Uterus (tissue), 2 donors: ENCODE results near the gene TRAF4.

Experiments
- CTCF ChIP-seq, 4 experiments: fragments of 200-600 bp in 2 of 4; fragments of 450-650 bp in 2 of 4; sonication (generic) in 2 of 4; IDR thresholded peaks; one replicate each; pipeline ENCODE4 v1.5.1; 2016 to 2019; ENCODE audit warnings: antibody characterized with exemption in 4 of 4, mild to moderate bottlenecking in 2 of 4, moderate library complexity in 1 of 4
- POLR2A ChIP-seq, 2 donors: fragments of 450-650 bp; IDR thresholded peaks; one replicate each; pipeline ENCODE4 v1.6.1; 2016; ENCODE audit warnings: antibody characterized with exemption in 2 of 2, mild to moderate bottlenecking in 1 of 2, moderate library complexity in 1 of 2

- TF ChIP-seq CTCF (IDR thresholded peaks at IDR 0.05) (no peak), POLR2A (IDR thresholded peaks at IDR 0.05) (no peak)
These were observed 31.6 kb upstream of the TRAF4 start for GRCh38 chr17:28712032-28712704.
